ENCODE data around the gene KDM2A.
"Not testable (repeated sequence)": the region's sequence is repeated elsewhere in the genome, so short reads cannot be mapped to it uniquely, and the experiment has no call there.

The KDM2A gene

GRCh38 chr11:67174311-67174710, 55.2 kb downstream of the KDM2A start:
- no peak for DNase-seq

- DNase-seq, result no peak
Observed at GRCh38 chr11:67177399-67178281, 58.6 kb downstream of the KDM2A start.

- no peak for DNase-seq
Observed at GRCh38 chr11:67178421-67178820, 59.4 kb downstream of the KDM2A start.

GRCh38 chr11:67178878-67179277, 59.8 kb downstream of the KDM2A start:
- no peak for DNase-seq

GRCh38 chr11:67179892-67180490, 60.9 kb downstream of the KDM2A start:
- DNase-seq, result no peak

- no peak for DNase-seq
Observed at GRCh38 chr11:67194096-67194495, 75.0 kb downstream of the KDM2A start.

- no peak for DNase-seq
Observed at GRCh38 chr11:67195971-67196456, 77.0 kb downstream of the KDM2A start.

- no peak for DNase-seq
Observed at GRCh38 chr11:67197606-67198005, 78.5 kb downstream of the KDM2A start.

GRCh38 chr11:67198781-67199180, 79.7 kb downstream of the KDM2A start:
- not testable (repeated sequence) for DNase-seq

GRCh38 chr11:67199751-67200150, 80.7 kb downstream of the KDM2A start:
- no peak for DNase-seq

GRCh38 chr11:67202028-67202427, 83.0 kb downstream of the KDM2A start:
- DNase-seq, result no peak

GRCh38 chr11:67204822-67205221, 85.8 kb downstream of the KDM2A start:
- no peak for DNase-seq

- not testable (repeated sequence) for DNase-seq
Observed at GRCh38 chr11:67209222-67209621, 90.2 kb downstream of the KDM2A start.

- DNase-seq, result no peak
Observed at GRCh38 chr11:67211656-67212436, 92.8 kb downstream of the KDM2A start.

GRCh38 chr11:67213178-67213621, 94.1 kb downstream of the KDM2A start:
- no peak for DNase-seq

GRCh38 chr11:67227726-67228125, 108.7 kb downstream of the KDM2A start:
- DNase-seq, result no peak

- DNase-seq, result no peak
Observed at GRCh38 chr11:67230406-67230805, 111.3 kb downstream of the KDM2A start.

GRCh38 chr11:67230886-67231285, 111.8 kb downstream of the KDM2A start:
- DNase-seq, result no peak

- no peak for DNase-seq
Observed at GRCh38 chr11:67233584-67234190, 114.6 kb downstream of the KDM2A start.

GRCh38 chr11:67234571-67234970, 115.5 kb downstream of the KDM2A start:
- DNase-seq, result not testable (repeated sequence)

GRCh38 chr11:67237574-67237973, 118.5 kb downstream of the KDM2A start:
- DNase-seq, result no peak

GRCh38 chr11:67238894-67239782, 120.1 kb downstream of the KDM2A start:
- DNase-seq, result no peak

All from NCI-H1694 (cell line).